HEK293T (cell line): Measurements from ENCODE around the gene PKD1L1.

Source experiments
- CTCF ChIA-PET: fragments of 350-600 bp; formaldehyde crosslinking; extraction: SDS; loops from one replicate; lab custom pipeline; 2021; ENCODE audit warnings: antibody characterized with exemption, inconsistent platforms; lab: Yijun Ruan, JAX
- POLR2A ChIA-PET: fragments of 350-600 bp; formaldehyde crosslinking; extraction: SDS; loops from one replicate; lab custom pipeline; 2020; ENCODE audit warnings: antibody characterized with exemption, inconsistent platforms; lab: Yijun Ruan, JAX
- DNase-seq: peaks from one replicate; pipeline ENCODE4 v3.0.0; 2012; ENCODE audit warnings: mixed read lengths; ENCODE audit errors: extremely low spot score
- ARNT ChIP-seq: fragments of 450-650 bp; IDR thresholded peaks from 2 replicates; pipeline ENCODE4 v1.6.1; 2017; ENCODE audit warnings: mild to moderate bottlenecking
- BHLHE40 ChIP-seq: fragments of 450-650 bp; IDR thresholded peaks from 2 replicates; pipeline ENCODE4 v1.6.1; 2016; ENCODE audit warnings: mild to moderate bottlenecking, moderate library complexity, borderline replicate concordance
- CTBP1 ChIP-seq: fragments of 450-650 bp; IDR thresholded peaks from 2 replicates; pipeline ENCODE4 v1.6.1; 2016; ENCODE audit warnings: borderline replicate concordance
- ELF4 ChIP-seq: fragments of 450-650 bp; IDR thresholded peaks from 2 replicates; pipeline ENCODE4 v1.6.1; 2017; ENCODE audit warnings: antibody characterized with exemption
- FOXA1 ChIP-seq: fragments of 450-650 bp; IDR thresholded peaks from 2 replicates; pipeline ENCODE4 v1.6.1; 2016; ENCODE audit warnings: mild to moderate bottlenecking
- FOXK2 ChIP-seq: fragments of 450-650 bp; IDR thresholded peaks from 2 replicates; pipeline ENCODE4 v1.6.1; 2016; ENCODE audit warnings: mild to moderate bottlenecking
- FOXM1 ChIP-seq: fragments of 450-650 bp; IDR thresholded peaks from 2 replicates; pipeline ENCODE4 v1.6.1; 2017; ENCODE audit warnings: mild to moderate bottlenecking, borderline replicate concordance
- HDGF ChIP-seq: fragments of 450-650 bp; IDR thresholded peaks from 2 replicates; pipeline ENCODE4 v1.6.1; 2017; ENCODE audit warnings: antibody characterized with exemption, borderline replicate concordance
- L3MBTL2 ChIP-seq: fragments of 450-650 bp; conservative IDR thresholded peaks from 2 replicates; pipeline ENCODE4 v1.6.1; 2016; ENCODE audit warnings: mild to moderate bottlenecking
- LEF1 ChIP-seq: fragments of 450-650 bp; IDR thresholded peaks from 2 replicates; pipeline ENCODE4 v1.6.1; 2017; ENCODE audit warnings: mild to moderate bottlenecking, borderline replicate concordance
- NFRKB ChIP-seq: fragments of 450-650 bp; IDR thresholded peaks from 2 replicates; pipeline ENCODE4 v1.6.1; 2016; ENCODE audit warnings: mild to moderate bottlenecking, moderate library complexity
- PKNOX1 ChIP-seq: fragments of 450-650 bp; IDR thresholded peaks from 2 replicates; pipeline ENCODE4 v1.6.1; 2016
- SP1 ChIP-seq: fragments of 450-650 bp; IDR thresholded peaks from 2 replicates; pipeline ENCODE4 v1.6.1; 2017
- SUZ12 ChIP-seq: fragments of 450-650 bp; IDR thresholded peaks from 2 replicates; pipeline ENCODE4 v1.6.1; 2016; ENCODE audit warnings: mild to moderate bottlenecking
- TARDBP ChIP-seq: fragments of 450-650 bp; IDR thresholded peaks from 2 replicates; pipeline ENCODE4 v1.6.1; 2016
- ZNF384 ChIP-seq: fragments of 450-650 bp; IDR thresholded peaks from 2 replicates; pipeline ENCODE4 v1.6.1; 2016

Gene PKD1L1

GRCh38 chr7:47937711-47938573 is 10.3 kb downstream of the PKD1L1 start:
- POLR2A ChIA-PET: no interaction called here
- no peak for DNase-seq
- TF ChIP-seq ELF4 (no peak), TARDBP (no peak), ARNT (no peak), LEF1 (no peak), SP1 (no peak), CTBP1 (no peak), FOXA1 (no peak), L3MBTL2 (no peak), FOXM1 (no peak), SUZ12 (no peak), HDGF (no peak), NFRKB (no peak), PKNOX1 (no peak), FOXK2 (no peak), BHLHE40 (no peak), ZNF384 (no peak)
- CTCF ChIA-PET: no interaction called here

- POLR2A ChIA-PET: no interaction called here
- no peak for TF ChIP-seq TARDBP
- CTCF ChIA-PET: interaction anchor here (0.6 kb wide), 1 partner anchor 220 kb away, joined by 3 read pairs; no protein-coding TSS in a partner anchor
- DNase-seq: no peak
These were observed 11.1 kb downstream of the PKD1L1 start for GRCh38 chr7:47937065-47937687.

GRCh38 chr7:47936323-47936722 is 11.9 kb downstream of the PKD1L1 start:
- ChIA-PET CTCF (interaction anchor here (0.6 kb wide), 1 partner anchor 221 kb away, joined by 3 read pairs; no protein-coding TSS in a partner anchor), POLR2A (no interaction called here)
- TF ChIP-seq L3MBTL2 (no peak), TARDBP (no peak), SUZ12 (no peak), ARNT (no peak), FOXM1 (no peak), PKNOX1 (no peak), ZNF384 (no peak), FOXA1 (no peak), BHLHE40 (no peak), SP1 (no peak), LEF1 (no peak), HDGF (no peak), CTBP1 (no peak)
- DNase-seq: no peak

- CTCF ChIA-PET: no interaction called here
These were observed 12.9 kb downstream of the PKD1L1 start for GRCh38 chr7:47935336-47935735.

GRCh38 chr7:47934831-47935230 is 13.4 kb downstream of the PKD1L1 start:
- TF ChIP-seq ELF4: no peak
- no peak for TF ChIP-seq ARNT
- TF ChIP-seq NFRKB: no peak
- no peak for TF ChIP-seq BHLHE40
- no peak for TF ChIP-seq L3MBTL2
- no peak for TF ChIP-seq SUZ12
- no peak for TF ChIP-seq FOXA1
- no peak for TF ChIP-seq SP1
- no peak for TF ChIP-seq ZNF384
- ChIA-PET CTCF (interaction anchor here (0.5 kb wide), 1 partner anchor 183 kb away, joined by 7 read pairs; no protein-coding TSS in a partner anchor), POLR2A (no interaction called here)
- no peak for DNase-seq

More at GRCh38 chr7:47935336-47935735, 12.9 kb downstream of the PKD1L1 start:
- no peak for DNase-seq
- TF ChIP-seq BHLHE40 (no peak), FOXA1 (no peak), ARNT (no peak), SP1 (no peak), ELF4 (no peak), ZNF384 (no peak), NFRKB (no peak), PKNOX1 (no peak), CTBP1 (no peak), SUZ12 (no peak), FOXM1 (no peak), HDGF (no peak), L3MBTL2 (no peak), TARDBP (no peak), LEF1 (no peak)
- POLR2A ChIA-PET: no interaction called here

- ChIA-PET POLR2A (no interaction called here), CTCF (no interaction called here)
- TF ChIP-seq HDGF (no peak), FOXA1 (no peak), NFRKB (no peak), ELF4 (no peak), ARNT (no peak), L3MBTL2 (no peak), LEF1 (no peak), CTBP1 (no peak), FOXM1 (no peak), SP1 (no peak), PKNOX1 (no peak), SUZ12 (no peak), TARDBP (no peak), FOXK2 (no peak), ZNF384 (no peak), BHLHE40 (no peak)
- DNase-seq: no peak
These were observed 15.1 kb downstream of the PKD1L1 start for GRCh38 chr7:47933215-47933614.
